GM12875 (cell line): ENCODE results near the gene MEX3B.

Source experiments
- H3K4me3 ChIP-seq: one replicate; pipeline ENCODE4 v1.5.1; 2011; ENCODE audit warnings: low read depth, low read length, control low read depth
- CTCF ChIP-seq: IDR thresholded peaks from 2 replicates; pipeline ENCODE4 v1.5.1; 2011; ENCODE audit warnings: low read depth, mild to moderate bottlenecking, control low read depth, inconsistent platforms, low read length, moderate library complexity, borderline replicate concordance; ENCODE audit not compliant: insufficient read depth

Gene MEX3B

GRCh38 chr15:82043796-82044372 lies 1.9 kb downstream of the MEX3B start:
- no peak overlapping the region for H3K4me3 ChIP-seq

GRCh38 chr15:82043130-82043673 lies 2.6 kb downstream of the MEX3B start:
- no peak overlapping the region for H3K4me3 ChIP-seq
- no peak for TF ChIP-seq CTCF

More at GRCh38 chr15:82043796-82044372, 1.9 kb downstream of the MEX3B start:
- no peak for TF ChIP-seq CTCF

- no peak for TF ChIP-seq CTCF
- H3K4me3 ChIP-seq = no peak overlapping the region
These were observed 5.0 kb downstream of the MEX3B start for GRCh38 chr15:82040862-82041261.

- no peak for TF ChIP-seq CTCF
- no peak overlapping the region for H3K4me3 ChIP-seq
These were observed 5.4 kb downstream of the MEX3B start for GRCh38 chr15:82040390-82040789.

GRCh38 chr15:82039871-82040270 lies 5.9 kb downstream of the MEX3B start:
- TF ChIP-seq CTCF = no peak
- H3K4me3 ChIP-seq = no peak overlapping the region

GRCh38 chr15:82036461-82036860 lies 9.4 kb downstream of the MEX3B start:
- H3K4me3 ChIP-seq = no peak overlapping the region
- TF ChIP-seq CTCF = no peak

GRCh38 chr15:82031871-82032270 lies 13.9 kb downstream of the MEX3B start:
- H3K4me3 ChIP-seq = no peak overlapping the region
- no peak for TF ChIP-seq CTCF
